Cardiac ventricle fibroblast (primary cell): ENCODE results near the gene GNB3. TPM values are rescaled to one million over a fixed set of nuclear protein-coding genes. Genes with fewer than 3 reads are reported as not detected.

Experiments
- total RNA-seq: library from RNA; depleted of rRNA; stranded (reverse); fragments of >200 nt; gene quantifications from 2 replicates; pipeline ENCODE4 v1.2.3, GENCODE V29; 2015

The GNB3 gene
- total RNA-seq: 0.20 and 2.4 TPM in 2 replicates

GRCh38 chr12:6840761-6841515 is at the start of gene GNB3:
TSS of gene GNB3 (plus strand) at chr12:6840925. CDS start at chr12:6841288, 363 bp downstream.

GRCh38 chr12:6821591-6822425 is 18.9 kb upstream of the GNB3 start, which contains the start of gene GPR162:
TSS of gene GPR162 (plus strand) at chr12:6821821. CDS start at chr12:6823899, 2,078 bp downstream.

GRCh38 chr12:6827982-6828780 is 12.5 kb upstream of the GNB3 start, which contains the start of gene P3H3:
TSS of gene P3H3 (plus strand) at chr12:6828407. CDS start at chr12:6828441, 34 bp downstream.

GRCh38 chr12:6851153-6851920 is 10.6 kb downstream of the GNB3 start, which contains the start of gene CDCA3:
TSS of gene CDCA3 (minus strand) at chr12:6851286. CDS start at chr12:6850952, 334 bp downstream.

GRCh38 chr12:6851921-6852650 is 11.4 kb downstream of the GNB3 start, which contains the start of gene USP5:
TSS of gene USP5 (plus strand) at chr12:6852150. CDS start at chr12:6852180, 30 bp downstream.

GRCh38 chr12:6867413-6868210 is 26.9 kb downstream of the GNB3 start, which contains the start of gene TPI1:
TSS of gene TPI1 (plus strand) at chr12:6867531. CDS start at chr12:6867567, 36 bp downstream.

GRCh38 chr12:6873094-6874014 is 32.6 kb downstream of the GNB3 start, which contains the start of gene SPSB2:
TSS of gene SPSB2 (minus strand) at chr12:6873303. CDS start at chr12:6872901, 402 bp downstream.

Other genes with a start within 250 kb of the GNB3 start
- gene CHD4, start 233.5 kb upstream of the GNB3 start, total RNA-seq: 125 and 162 TPM in 2 replicates
- gene LPAR5, start 205.0 kb upstream of the GNB3 start, total RNA-seq: not detected in 2 replicates
- gene ACRBP, start 193.5 kb upstream of the GNB3 start, total RNA-seq: 0.10 and 0.31 TPM in 2 replicates
- gene ING4, start 177.8 kb upstream of the GNB3 start, total RNA-seq: 39.3 TPM in 2 replicates
- 20.0 and 20.5 TPM in 2 replicates for gene ZNF384, start 151.6 kb upstream of the GNB3 start, total RNA-seq
- not detected in 2 replicates for gene PIANP, start 140.1 kb upstream of the GNB3 start, total RNA-seq
- gene COPS7A, start 116.9 kb upstream of the GNB3 start, total RNA-seq: 74.9 and 87.5 TPM in 2 replicates
- 124 and 127 TPM in 2 replicates for gene MLF2, start 87.8 kb upstream of the GNB3 start, total RNA-seq
- 203 and 226 TPM in 2 replicates for gene PTMS, start 74.6 kb upstream of the GNB3 start, total RNA-seq
- gene LAG3, start 68.4 kb upstream of the GNB3 start, total RNA-seq: 0.06 and 0.10 TPM in 2 replicates
- 0.49 and 0.75 TPM in 2 replicates for gene CD4, start 51.4 kb upstream of the GNB3 start, total RNA-seq
- gene GPR162, start 19.1 kb upstream of the GNB3 start, total RNA-seq: 1.0 and 2.2 TPM in 2 replicates
- gene P3H3, start 12.5 kb upstream of the GNB3 start, total RNA-seq: 66.9 and 86.2 TPM in 2 replicates
- 0.88 and 1.8 TPM in 2 replicates for gene CDCA3, start 10.4 kb downstream of the GNB3 start, total RNA-seq
- 43.2 and 48.2 TPM in 2 replicates for gene USP5, start 11.2 kb downstream of the GNB3 start, total RNA-seq
- 800 and 891 TPM in 2 replicates for gene TPI1, start 26.6 kb downstream of the GNB3 start, total RNA-seq
- gene SPSB2, start 32.4 kb downstream of the GNB3 start, total RNA-seq: 8.2 and 8.3 TPM in 2 replicates
- 7.3 and 16.7 TPM in 2 replicates for gene LRRC23, start 63.9 kb downstream of the GNB3 start, total RNA-seq
- 11.4 and 13.7 TPM in 2 replicates for gene ENO2, start 73.7 kb downstream of the GNB3 start, total RNA-seq
- 74.3 and 74.9 TPM in 2 replicates for gene ATN1, start 87.0 kb downstream of the GNB3 start, total RNA-seq
- gene RNU7-1, start 102.9 kb downstream of the GNB3 start, total RNA-seq: not detected in 2 replicates
- gene C12orf57, start 103.1 kb downstream of the GNB3 start, total RNA-seq: 335 and 341 TPM in 2 replicates
- 0.20 TPM in 1 of 2 replicates, not detected in the other for gene PTPN6, start 110.4 kb downstream of the GNB3 start, total RNA-seq
- gene PHB2, start 129.7 kb downstream of the GNB3 start, total RNA-seq: 189 and 216 TPM in 2 replicates
- gene EMG1, start 130.0 kb downstream of the GNB3 start, total RNA-seq: 20.2 and 22.3 TPM in 2 replicates
- 32.1 and 35.9 TPM in 2 replicates for gene LPCAT3, start 177.6 kb downstream of the GNB3 start, total RNA-seq
- 537 and 545 TPM in 2 replicates for gene C1S, start 219.8 kb downstream of the GNB3 start, total RNA-seq